ENCODE results near the gene CLTRN. TPM values are rescaled to one million over a fixed set of nuclear protein-coding genes. Genes with fewer than 3 reads are reported as not detected.

Gene CLTRN
- total RNA-seq, 2 donors from 2014 or later, result 1.8 to 8.5 TPM

- no peak overlapping the region for H3K9ac ChIP-seq (ENCODE audit: extremely low read depth, low read length, poor library complexity, severe bottlenecking)
- no peak for DNase-seq
- TF ChIP-seq CTCF (conservative IDR thresholded peaks at IDR 0.05), result no peak
- H3K27ac ChIP-seq (ENCODE audit: low read depth, low read length), result no peak overlapping the region
- no peaks in the 10 kb centered on the region for H3K9me3 Mint-ChIP-seq
- H3K36me3 Mint-ChIP-seq (ENCODE audit: low read depth), result no peaks in the 10 kb centered on the region
- H3K36me3 ChIP-seq (ENCODE audit: control insufficient read depth, insufficient read depth, low read length), result no peaks in the 10 kb centered on the region
- WGBS, 2 experiments (ENCODE audit: insufficient coverage in 1 of 2, insufficient read length in 1 of 2), result 96 to 100% methylated on average over 1 of the region's 1 CpG
- H3K27me3 ChIP-seq (ENCODE audit: control insufficient read depth, insufficient read depth, low read length, poor library complexity, severe bottlenecking), result no peaks in the 10 kb centered on the region
- H3K9me3 ChIP-seq (ENCODE audit: control insufficient read depth, low read length), result no peaks in the 10 kb centered on the region
- H3K27me3 Mint-ChIP-seq (ENCODE audit: insufficient read depth), result no peaks in the 10 kb centered on the region
- H3K4me3 Mint-ChIP-seq, result no peak overlapping the region
- no peak overlapping the region for H3K4me3 ChIP-seq (ENCODE audit: low read length)
- no peak overlapping the region for H3K27ac Mint-ChIP-seq
- H3K4me1 ChIP-seq (ENCODE audit: control insufficient read depth, insufficient read depth, low read length), result no peaks in the 10 kb centered on the region
- H3K4me1 Mint-ChIP-seq, result peaks cover 2% of the 10 kb centered on the region
Observed at GRCh38 chrX:15623054-15623453, 41.6 kb downstream of the CLTRN start.

GRCh38 chrX:15619053-15619755 is 45.4 kb downstream of the CLTRN start:
- Histone ChIP-seq H3K9ac (ENCODE audit: extremely low read depth, low read length, poor library complexity, severe bottlenecking) (no peak overlapping the region), H3K4me1 (ENCODE audit: control insufficient read depth, insufficient read depth, low read length) (no peaks in the 10 kb centered on the region), H3K36me3 (ENCODE audit: control insufficient read depth, insufficient read depth, low read length) (no peaks in the 10 kb centered on the region), H3K9me3 (ENCODE audit: control insufficient read depth, low read length) (no peaks in the 10 kb centered on the region), H3K4me3 (ENCODE audit: low read length) (no peak overlapping the region), H3K27ac (ENCODE audit: low read depth, low read length) (no peak overlapping the region), H3K27me3 (ENCODE audit: control insufficient read depth, insufficient read depth, low read length, poor library complexity, severe bottlenecking) (no peaks in the 10 kb centered on the region)
- WGBS, 2 experiments (ENCODE audit: insufficient coverage in 1 of 2, insufficient read length in 1 of 2), result 100% methylated on average over 2 of the region's 3 CpGs; no CpG with 5 or more reads in 1 of the 2 experiments
- Mint-ChIP-seq H3K4me3 (no peak overlapping the region), H3K4me1 (peaks cover 2% of the 10 kb centered on the region), H3K27me3 (ENCODE audit: insufficient read depth) (no peaks in the 10 kb centered on the region), H3K9me3 (no peaks in the 10 kb centered on the region), H3K27ac (no peak overlapping the region), H3K36me3 (ENCODE audit: low read depth) (no peaks in the 10 kb centered on the region)
- DNase-seq, result no peak
- no peak for TF ChIP-seq CTCF (conservative IDR thresholded peaks at IDR 0.05)

GRCh38 chrX:15617111-15617510 is 47.5 kb downstream of the CLTRN start:
- Histone ChIP-seq H3K27ac (ENCODE audit: low read depth, low read length) (no peak overlapping the region), H3K9me3 (ENCODE audit: control insufficient read depth, low read length) (no peaks in the 10 kb centered on the region), H3K4me1 (ENCODE audit: control insufficient read depth, insufficient read depth, low read length) (no peaks in the 10 kb centered on the region), H3K36me3 (ENCODE audit: control insufficient read depth, insufficient read depth, low read length) (no peaks in the 10 kb centered on the region), H3K9ac (ENCODE audit: extremely low read depth, low read length, poor library complexity, severe bottlenecking) (no peak overlapping the region), H3K27me3 (ENCODE audit: control insufficient read depth, insufficient read depth, low read length, poor library complexity, severe bottlenecking) (no peaks in the 10 kb centered on the region), H3K4me3 (ENCODE audit: low read length) (no peak overlapping the region)
- no peak overlapping the region for H3K27ac Mint-ChIP-seq
- H3K9me3 Mint-ChIP-seq, result no peaks in the 10 kb centered on the region
- peaks cover 2% of the 10 kb centered on the region for H3K4me1 Mint-ChIP-seq
- no peak for DNase-seq
- no peak for TF ChIP-seq CTCF (conservative IDR thresholded peaks at IDR 0.05)
- H3K36me3 Mint-ChIP-seq (ENCODE audit: low read depth), result no peaks in the 10 kb centered on the region
- H3K4me3 Mint-ChIP-seq, result no peak overlapping the region
- 90 to 93% methylated on average over 3 to 6 of the region's 6 CpGs for whole genome bisulfite sequencing, 2 experiments (ENCODE audit: insufficient coverage in 1 of 2, insufficient read length in 1 of 2)
- H3K27me3 Mint-ChIP-seq (ENCODE audit: insufficient read depth), result peaks cover 3% of the 10 kb centered on the region
